ENCODE measurements around the gene ARPIN. TPM values are rescaled to one million over a fixed set of nuclear protein-coding genes. Genes with fewer than 3 reads are reported as not detected.

ARPIN gene
- total and polyA plus RNA-seq, 2 experiments from 2014 or later = 0.79 to 2.8 TPM

DNA sequence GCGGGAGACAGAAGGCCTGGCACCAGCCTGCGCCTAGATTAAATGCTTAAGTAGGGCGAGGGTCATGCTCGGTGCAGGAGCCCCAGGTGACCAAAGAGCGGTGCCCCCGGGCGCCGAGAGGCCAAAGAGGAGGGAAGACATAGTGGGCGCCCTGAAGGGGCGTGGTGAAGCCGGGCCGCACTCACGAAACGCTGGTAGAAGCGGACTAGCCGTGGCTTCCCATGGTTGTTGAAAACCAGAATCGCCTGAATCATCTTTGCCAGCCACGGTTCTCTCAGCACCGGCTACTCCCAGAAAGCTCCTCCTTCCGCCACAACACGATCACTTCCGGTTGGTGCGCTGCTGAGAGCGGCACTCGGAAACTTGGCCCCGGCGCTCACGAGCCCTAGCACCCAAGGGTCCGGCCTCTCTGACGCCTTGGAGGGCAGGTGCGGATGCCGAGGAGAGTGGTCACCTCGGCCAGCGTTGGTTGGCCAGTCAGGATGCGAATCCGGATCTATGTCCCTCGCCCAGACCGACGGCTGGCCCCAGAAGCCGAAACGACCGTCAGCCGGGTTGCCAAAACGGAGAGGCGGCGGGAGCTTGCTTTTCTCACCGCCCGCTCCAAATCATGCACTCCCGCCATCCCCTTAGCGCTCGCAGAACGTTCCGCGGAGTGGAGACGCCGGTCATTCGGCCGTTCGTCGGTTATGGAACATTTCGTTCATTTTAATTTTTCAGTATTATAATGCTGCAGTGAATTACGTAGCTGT lies 18.9 kb downstream of the ARPIN start, which contains the start of gene AP3S2:
Gene AP3S2, minus strand, starts transcription at position 299 of the 752 bp plus-strand sequence. Its CDS starts 45 bp downstream, at position 254.
- Histone ChIP-seq H4K20me1 (replicated peaks; ENCODE audit: insufficient read depth) (peaks cover 10% of the 10 kb centered on the region), H3K9me2 (ENCODE audit: insufficient read depth) (no peaks in the 10 kb centered on the region), H3K79me2 (replicated peaks; ENCODE audit: insufficient read depth) (peaks cover 35% of the 10 kb centered on the region), H3K27me3 (ENCODE audit: insufficient read depth) (no peaks in the 10 kb centered on the region), H3K4me1 (ENCODE audit: insufficient read depth) (0 out of 2 replicates have a peak, but pooled peaks cover 6% of the 10 kb centered on the region), H3F3A (replicated peaks; ENCODE audit: low read depth) (no peaks in the 10 kb centered on the region), H3K27ac (ENCODE audit: low read depth) (peak within 1 kb of the TSS; percentile 95), H3K4me2 (peak within 1 kb of the TSS; percentile 96), H2AFZ (peak within 1 kb of the TSS; percentile 89), H3K4me3 (peak within 1 kb of the TSS; percentile 96), H3K36me3 (ENCODE audit: insufficient read depth) (no peaks in the 10 kb centered on the region)
- peaks cover 2% of the 10 kb centered on the region; the same call in 1 of the 3 replicates for H3K9me3 Mint-ChIP-seq
- peaks cover 5% of the 10 kb centered on the region for H3K27me3 Mint-ChIP-seq (ENCODE audit: insufficient read depth, low read depth, poor library complexity)
- peak within 1 kb of the TSS; percentile 98 for H3K4me3 Mint-ChIP-seq
- TF ChIP-seq, protein P1, sequence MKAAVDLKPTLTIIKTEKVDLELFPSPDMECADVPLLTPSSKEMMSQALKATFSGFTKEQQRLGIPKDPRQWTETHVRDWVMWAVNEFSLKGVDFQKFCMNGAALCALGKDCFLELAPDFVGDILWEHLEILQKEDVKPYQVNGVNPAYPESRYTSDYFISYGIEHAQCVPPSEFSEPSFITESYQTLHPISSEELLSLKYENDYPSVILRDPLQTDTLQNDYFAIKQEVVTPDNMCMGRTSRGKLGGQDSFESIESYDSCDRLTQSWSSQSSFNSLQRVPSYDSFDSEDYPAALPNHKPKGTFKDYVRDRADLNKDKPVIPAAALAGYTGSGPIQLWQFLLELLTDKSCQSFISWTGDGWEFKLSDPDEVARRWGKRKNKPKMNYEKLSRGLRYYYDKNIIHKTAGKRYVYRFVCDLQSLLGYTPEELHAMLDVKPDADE (IDR thresholded peaks at IDR 0.05) = peak; percentile 75; the same call in 1 of the 2 replicates
- TF ChIP-seq ZNF114 (CRISPR knock-in tag; IDR thresholded peaks at IDR 0.05) (no peak), POLR2AphosphoS5 (IDR thresholded peaks at IDR 0.05; ENCODE audit: low read depth) (peak; percentile 90), JUNB (IDR thresholded peaks at IDR 0.05; ENCODE audit: unreplicated experiment) (no peak), NANOG (IDR thresholded peaks at IDR 0.05; ENCODE audit: borderline replicate concordance) (no peak), CREB1 (CRISPR knock-in tag; IDR thresholded peaks at IDR 0.05; ENCODE audit: low read depth) (peak; percentile 86)
- TF ChIP-seq, protein P2, sequence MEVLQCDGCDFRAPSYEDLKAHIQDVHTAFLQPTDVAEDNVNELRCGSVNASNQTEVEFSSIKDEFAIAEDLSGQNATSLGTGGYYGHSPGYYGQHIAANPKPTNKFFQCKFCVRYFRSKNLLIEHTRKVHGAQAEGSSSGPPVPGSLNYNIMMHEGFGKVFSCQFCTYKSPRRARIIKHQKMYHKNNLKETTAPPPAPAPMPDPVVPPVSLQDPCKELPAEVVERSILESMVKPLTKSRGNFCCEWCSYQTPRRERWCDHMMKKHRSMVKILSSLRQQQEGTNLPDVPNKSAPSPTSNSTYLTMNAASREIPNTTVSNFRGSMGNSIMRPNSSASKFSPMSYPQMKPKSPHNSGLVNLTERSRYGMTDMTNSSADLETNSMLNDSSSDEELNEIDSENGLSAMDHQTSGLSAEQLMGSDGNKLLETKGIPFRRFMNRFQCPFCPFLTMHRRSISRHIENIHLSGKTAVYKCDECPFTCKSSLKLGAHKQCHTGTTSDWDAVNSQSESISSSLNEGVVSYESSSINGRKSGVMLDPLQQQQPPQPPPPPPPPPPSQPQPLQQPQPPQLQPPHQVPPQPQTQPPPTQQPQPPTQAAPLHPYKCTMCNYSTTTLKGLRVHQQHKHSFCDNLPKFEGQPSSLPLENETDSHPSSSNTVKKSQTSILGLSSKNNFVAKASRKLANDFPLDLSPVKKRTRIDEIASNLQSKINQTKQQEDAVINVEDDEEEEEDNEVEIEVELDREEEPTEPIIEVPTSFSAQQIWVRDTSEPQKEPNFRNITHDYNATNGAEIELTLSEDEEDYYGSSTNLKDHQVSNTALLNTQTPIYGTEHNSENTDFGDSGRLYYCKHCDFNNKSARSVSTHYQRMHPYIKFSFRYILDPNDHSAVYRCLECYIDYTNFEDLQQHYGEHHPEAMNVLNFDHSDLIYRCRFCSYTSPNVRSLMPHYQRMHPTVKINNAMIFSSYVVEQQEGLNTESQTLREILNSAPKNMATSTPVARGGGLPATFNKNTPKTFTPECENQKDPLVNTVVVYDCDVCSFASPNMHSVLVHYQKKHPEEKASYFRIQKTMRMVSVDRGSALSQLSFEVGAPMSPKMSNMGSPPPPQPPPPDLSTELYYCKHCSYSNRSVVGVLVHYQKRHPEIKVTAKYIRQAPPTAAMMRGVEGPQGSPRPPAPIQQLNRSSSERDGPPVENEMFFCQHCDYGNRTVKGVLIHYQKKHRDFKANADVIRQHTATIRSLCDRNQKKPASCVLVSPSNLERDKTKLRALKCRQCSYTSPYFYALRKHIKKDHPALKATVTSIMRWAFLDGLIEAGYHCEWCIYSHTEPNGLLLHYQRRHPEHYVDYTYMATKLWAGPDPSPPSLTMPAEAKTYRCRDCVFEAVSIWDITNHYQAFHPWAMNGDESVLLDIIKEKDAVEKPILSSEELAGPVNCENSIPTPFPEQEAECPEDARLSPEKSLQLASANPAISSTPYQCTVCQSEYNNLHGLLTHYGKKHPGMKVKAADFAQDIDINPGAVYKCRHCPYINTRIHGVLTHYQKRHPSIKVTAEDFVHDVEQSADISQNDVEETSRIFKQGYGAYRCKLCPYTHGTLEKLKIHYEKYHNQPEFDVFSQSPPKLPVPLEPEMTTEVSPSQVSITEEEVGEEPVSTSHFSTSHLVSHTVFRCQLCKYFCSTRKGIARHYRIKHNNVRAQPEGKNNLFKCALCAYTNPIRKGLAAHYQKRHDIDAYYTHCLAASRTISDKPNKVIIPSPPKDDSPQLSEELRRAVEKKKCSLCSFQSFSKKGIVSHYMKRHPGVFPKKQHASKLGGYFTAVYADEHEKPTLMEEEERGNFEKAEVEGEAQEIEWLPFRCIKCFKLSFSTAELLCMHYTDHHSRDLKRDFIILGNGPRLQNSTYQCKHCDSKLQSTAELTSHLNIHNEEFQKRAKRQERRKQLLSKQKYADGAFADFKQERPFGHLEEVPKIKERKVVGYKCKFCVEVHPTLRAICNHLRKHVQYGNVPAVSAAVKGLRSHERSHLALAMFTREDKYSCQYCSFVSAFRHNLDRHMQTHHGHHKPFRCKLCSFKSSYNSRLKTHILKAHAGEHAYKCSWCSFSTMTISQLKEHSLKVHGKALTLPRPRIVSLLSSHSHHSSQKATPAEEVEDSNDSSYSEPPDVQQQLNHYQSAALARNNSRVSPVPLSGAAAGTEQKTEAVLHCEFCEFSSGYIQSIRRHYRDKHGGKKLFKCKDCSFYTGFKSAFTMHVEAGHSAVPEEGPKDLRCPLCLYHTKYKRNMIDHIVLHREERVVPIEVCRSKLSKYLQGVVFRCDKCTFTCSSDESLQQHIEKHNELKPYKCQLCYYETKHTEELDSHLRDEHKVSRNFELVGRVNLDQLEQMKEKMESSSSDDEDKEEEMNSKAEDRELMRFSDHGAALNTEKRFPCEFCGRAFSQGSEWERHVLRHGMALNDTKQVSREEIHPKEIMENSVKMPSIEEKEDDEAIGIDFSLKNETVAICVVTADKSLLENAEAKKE (CRISPR knock-in tag; IDR thresholded peaks at IDR 0.05) = no peak
- TF ChIP-seq, protein P3, sequence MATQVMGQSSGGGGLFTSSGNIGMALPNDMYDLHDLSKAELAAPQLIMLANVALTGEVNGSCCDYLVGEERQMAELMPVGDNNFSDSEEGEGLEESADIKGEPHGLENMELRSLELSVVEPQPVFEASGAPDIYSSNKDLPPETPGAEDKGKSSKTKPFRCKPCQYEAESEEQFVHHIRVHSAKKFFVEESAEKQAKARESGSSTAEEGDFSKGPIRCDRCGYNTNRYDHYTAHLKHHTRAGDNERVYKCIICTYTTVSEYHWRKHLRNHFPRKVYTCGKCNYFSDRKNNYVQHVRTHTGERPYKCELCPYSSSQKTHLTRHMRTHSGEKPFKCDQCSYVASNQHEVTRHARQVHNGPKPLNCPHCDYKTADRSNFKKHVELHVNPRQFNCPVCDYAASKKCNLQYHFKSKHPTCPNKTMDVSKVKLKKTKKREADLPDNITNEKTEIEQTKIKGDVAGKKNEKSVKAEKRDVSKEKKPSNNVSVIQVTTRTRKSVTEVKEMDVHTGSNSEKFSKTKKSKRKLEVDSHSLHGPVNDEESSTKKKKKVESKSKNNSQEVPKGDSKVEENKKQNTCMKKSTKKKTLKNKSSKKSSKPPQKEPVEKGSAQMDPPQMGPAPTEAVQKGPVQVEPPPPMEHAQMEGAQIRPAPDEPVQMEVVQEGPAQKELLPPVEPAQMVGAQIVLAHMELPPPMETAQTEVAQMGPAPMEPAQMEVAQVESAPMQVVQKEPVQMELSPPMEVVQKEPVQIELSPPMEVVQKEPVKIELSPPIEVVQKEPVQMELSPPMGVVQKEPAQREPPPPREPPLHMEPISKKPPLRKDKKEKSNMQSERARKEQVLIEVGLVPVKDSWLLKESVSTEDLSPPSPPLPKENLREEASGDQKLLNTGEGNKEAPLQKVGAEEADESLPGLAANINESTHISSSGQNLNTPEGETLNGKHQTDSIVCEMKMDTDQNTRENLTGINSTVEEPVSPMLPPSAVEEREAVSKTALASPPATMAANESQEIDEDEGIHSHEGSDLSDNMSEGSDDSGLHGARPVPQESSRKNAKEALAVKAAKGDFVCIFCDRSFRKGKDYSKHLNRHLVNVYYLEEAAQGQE (IDR thresholded peaks at IDR 0.05; ENCODE audit: unreplicated experiment) = no peak
- DNase-seq (ENCODE audit: low spot score) (peak; percentile 97), ATAC-seq (peak; percentile 91)
- H3K36me3 Mint-ChIP-seq (ENCODE audit: low read depth) = peaks cover 3% of the 10 kb centered on the region; the same call in 1 of the 3 replicates
- peaks cover 6% of the 10 kb centered on the region; the same call in 2 of the 3 replicates for H3K4me1 Mint-ChIP-seq
- H3K27ac Mint-ChIP-seq = peak within 1 kb of the TSS; percentile 97
